Neural cell (in vitro differentiated cells): ENCODE results near the gene RAP1GAP2. TPM values are rescaled to one million over a fixed set of nuclear protein-coding genes. Genes with fewer than 3 reads are reported as not detected.
"Not testable (repeated sequence)": the region's sequence is repeated elsewhere in the genome, so short reads cannot be mapped to it uniquely, and the experiment has no call there.

Experiments used
- H2AFZ ChIP-seq: fragments of 200-600, 300-800 bp; sonication (generic), shearing (Covaris generic); 2 replicates; pipeline ENCODE4 v1.6.0; 2014; ENCODE audit warnings: low read depth, mild to moderate bottlenecking, antibody characterized with exemption, low read length, moderate library complexity
- H3F3A ChIP-seq: fragments of 200-600 bp; shearing (Covaris generic); 2 replicates; pipeline ENCODE4 v1.6.1; 2016; ENCODE audit warnings: mild to moderate bottlenecking, moderate library complexity, mixed read lengths, antibody characterized with exemption, low read length; ENCODE audit not compliant: insufficient read depth, poor library complexity, severe bottlenecking
- H3K27ac ChIP-seq: fragments of 200-600, 300-800 bp; sonication (generic), shearing (Covaris generic); 2 replicates; pipeline ENCODE4 v1.5.1; 2014; ENCODE audit warnings: mild to moderate bottlenecking, low read length, moderate library complexity
- H3K27me3 ChIP-seq: fragments of 300-800, 200-600 bp; sonication (generic), shearing (Covaris generic); 2 replicates; pipeline ENCODE4 v1.6.0; 2014; ENCODE audit warnings: mild to moderate bottlenecking, low read depth, low read length, moderate library complexity; ENCODE audit not compliant: insufficient read depth
- H3K36me3 ChIP-seq: fragments of 300-800, 200-600 bp; sonication (generic), shearing (Covaris generic); 2 replicates; pipeline ENCODE4 v1.5.1; 2014; ENCODE audit warnings: mild to moderate bottlenecking, antibody characterized with exemption, low read length, moderate library complexity; ENCODE audit not compliant: insufficient read depth
- H3K4me2 ChIP-seq: fragments of 300-800, 200-600 bp; sonication (generic), shearing (Covaris generic); 2 replicates; pipeline ENCODE4 v1.6.0; 2014; ENCODE audit warnings: mild to moderate bottlenecking, low read length
- H3K4me3 ChIP-seq: fragments of 300-800, 200-600 bp; sonication (generic), shearing (Covaris generic); 2 replicates; pipeline ENCODE4 v1.5.1; 2014; ENCODE audit warnings: mild to moderate bottlenecking, low read length, moderate library complexity
- H3K79me2 ChIP-seq: fragments of 200-600 bp; shearing (Covaris generic); replicated peaks from 2 replicates; pipeline ENCODE4 v1.6.0; 2014; ENCODE audit warnings: mild to moderate bottlenecking, low read length, moderate library complexity; ENCODE audit not compliant: insufficient read depth
- H3K9ac ChIP-seq: fragments of 300-800, 200-600 bp; sonication (generic), shearing (Covaris generic); 2 replicates; pipeline ENCODE4 v1.6.1; 2016; ENCODE audit warnings: mild to moderate bottlenecking, low read length, mixed read lengths
- H3K9me2 ChIP-seq: fragments of 200-600 bp; shearing (Covaris generic); 2 replicates; pipeline ENCODE4 v1.6.1; 2016; ENCODE audit warnings: mild to moderate bottlenecking, low read length, mixed read lengths; ENCODE audit not compliant: insufficient read depth
- H3K9me3 ChIP-seq: fragments of 200-600, 300-800 bp; sonication (generic), shearing (Covaris generic); 2 replicates; pipeline ENCODE4 v1.6.1; 2016; ENCODE audit warnings: mild to moderate bottlenecking, mixed run types, low read length, moderate library complexity, mixed read lengths
- H4K20me1 ChIP-seq: fragments of 200-600 bp; shearing (Covaris generic); 2 replicates; pipeline ENCODE4 v1.6.1; 2016; ENCODE audit warnings: mild to moderate bottlenecking, mixed run types; ENCODE audit not compliant: insufficient read depth
- EP300 ChIP-seq: fragments of 450-650 bp; conservative IDR thresholded peaks from 2 replicates; pipeline ENCODE4 v1.6.1; 2014; ENCODE audit warnings: antibody characterized with exemption, mild to moderate bottlenecking, moderate library complexity; ENCODE audit not compliant: poor library complexity, severe bottlenecking
- EZH2 ChIP-seq: fragments of 200-600, 300-800 bp; shearing (Covaris generic), sonication (generic); IDR thresholded peaks from 2 replicates; pipeline ENCODE4 v1.6.1; 2014; ENCODE audit warnings: antibody characterized with exemption, low read length, borderline replicate concordance, mild to moderate bottlenecking; ENCODE audit not compliant: insufficient read depth, poor library complexity, severe bottlenecking
- MXI1 ChIP-seq: fragments of 450-650 bp; conservative IDR thresholded peaks from 2 replicates; pipeline ENCODE4 v1.6.1; 2014; ENCODE audit warnings: antibody characterized with exemption, mild to moderate bottlenecking; ENCODE audit not compliant: poor library complexity, severe bottlenecking
- POLR2AphosphoS5 ChIP-seq: IDR thresholded peaks from 2 replicates; pipeline ENCODE4 v1.6.1; 2012
- RAD21 ChIP-seq: fragments of 450-650 bp; conservative IDR thresholded peaks from 2 replicates; pipeline ENCODE4 v1.6.1; 2014; ENCODE audit warnings: antibody characterized with exemption, mild to moderate bottlenecking, moderate library complexity
- SMC3 ChIP-seq: fragments of 450-650 bp; conservative IDR thresholded peaks from 2 replicates; pipeline ENCODE4 v1.6.1; 2014; ENCODE audit warnings: antibody characterized with exemption, mild to moderate bottlenecking, moderate library complexity; ENCODE audit not compliant: poor library complexity
- TAF1 ChIP-seq: IDR thresholded peaks from 2 replicates; pipeline ENCODE4 v1.6.1; 2012; ENCODE audit warnings: low read depth
- polyA plus RNA-seq: library from polyadenylated mRNA; depleted of rRNA; stranded (reverse); fragments of >200 nt; gene quantifications from 2 replicates; pipeline ENCODE4 v1.2.3, GENCODE V29; 2014
- TF ChIP-seq, protein P1 (sequence below): IDR thresholded peaks from 2 replicates; pipeline ENCODE4 v1.6.1; 2012; ENCODE audit warnings: borderline replicate concordance
- TF ChIP-seq, protein P2 (sequence below): fragments of 450-650 bp; IDR thresholded peaks from 2 replicates; pipeline ENCODE4 v1.5.1; 2014; ENCODE audit warnings: antibody characterized with exemption, mild to moderate bottlenecking, moderate library complexity; ENCODE audit not compliant: poor library complexity, severe bottlenecking

The RAP1GAP2 gene
- polyA plus RNA-seq, 1 donor from 2014 or later, result 14.8 TPM

GRCh38 chr17:2986925-2987324 is 190.7 kb downstream of the RAP1GAP2 start:
- H3K9me2 ChIP-seq, result no peaks in the 10 kb centered on the region
- H3K4me3 ChIP-seq, result no peak overlapping the region
- H4K20me1 ChIP-seq, result no peaks in the 10 kb centered on the region
- H3K36me3 ChIP-seq, result no peaks in the 10 kb centered on the region
- H3K27ac ChIP-seq, result no peak overlapping the region
- TF ChIP-seq TAF1 (no peak), RAD21 (no peak)
- no peaks in the 10 kb centered on the region for H3K9me3 ChIP-seq
- H3K9ac ChIP-seq, result no peak overlapping the region
- H3K27me3 ChIP-seq, result no peaks in the 10 kb centered on the region
- H3K79me2 ChIP-seq, result no peaks in the 10 kb centered on the region
- no peaks in the 10 kb centered on the region for H3F3A ChIP-seq
- H3K4me2 ChIP-seq, result no peak overlapping the region
- no peak overlapping the region for H2AFZ ChIP-seq

DNA sequence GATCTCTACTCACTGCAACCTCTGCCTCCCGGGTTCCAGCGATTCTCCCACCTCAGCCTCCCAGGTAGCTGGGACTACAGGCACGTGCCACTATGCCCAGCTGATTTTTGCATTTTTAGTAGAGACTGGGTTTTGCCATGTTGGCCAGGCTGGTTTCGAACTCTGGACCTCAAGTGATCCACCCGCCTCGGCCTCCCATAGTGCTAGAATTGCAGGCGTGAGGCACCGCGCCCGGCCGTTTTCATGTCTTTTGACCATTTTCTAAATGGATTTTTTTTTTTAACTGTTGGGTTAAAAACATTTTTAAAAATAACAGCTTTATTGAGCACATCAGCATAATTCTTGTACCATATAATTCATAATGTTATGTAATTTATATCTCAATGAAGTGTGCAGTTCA is 193.2 kb downstream of the RAP1GAP2 start:
- not testable (repeated sequence) for H3K4me3 ChIP-seq, H3K27ac ChIP-seq, H3K9me2 ChIP-seq, H3K79me2 ChIP-seq, H3K4me2 ChIP-seq, H2AFZ ChIP-seq, H3K27me3 ChIP-seq, H3K9me3 ChIP-seq, H3K36me3 ChIP-seq, H3F3A ChIP-seq, H3K9ac ChIP-seq, H4K20me1 ChIP-seq

DNA sequence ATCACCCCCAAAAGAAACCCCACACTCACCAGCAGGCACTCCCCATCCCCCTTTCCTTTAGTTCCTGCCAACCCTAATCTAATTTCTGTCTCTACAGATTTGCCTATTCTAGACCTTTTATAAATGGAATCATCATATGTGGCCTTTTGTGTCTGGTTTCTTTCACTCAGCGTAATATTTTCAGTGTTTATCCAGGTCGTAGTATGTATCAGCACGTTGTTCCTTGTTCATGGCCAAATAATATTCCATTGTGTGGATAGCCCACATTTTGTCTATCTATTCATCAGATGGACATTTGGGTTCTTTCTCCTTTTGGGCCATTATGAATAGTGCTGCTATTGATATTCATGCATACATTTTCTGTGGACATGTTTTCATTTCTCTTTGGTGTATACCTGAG is 193.6 kb downstream of the RAP1GAP2 start:
- H3K79me2 ChIP-seq, result no peaks in the 10 kb centered on the region
- H3K4me2 ChIP-seq, result no peak overlapping the region
- no peaks in the 10 kb centered on the region for H3K9me3 ChIP-seq
- no peaks in the 10 kb centered on the region for H3K36me3 ChIP-seq
- no peak overlapping the region for H3K27ac ChIP-seq
- no peak overlapping the region for H3K9ac ChIP-seq
- no peaks in the 10 kb centered on the region for H4K20me1 ChIP-seq
- no peaks in the 10 kb centered on the region for H3K9me2 ChIP-seq
- TF ChIP-seq TAF1 (no peak), EP300 (no peak), SMC3 (no peak), MXI1 (no peak), EZH2 (no peak), POLR2AphosphoS5 (no peak), RAD21 (no peak)
- TF ChIP-seq, protein P1, sequence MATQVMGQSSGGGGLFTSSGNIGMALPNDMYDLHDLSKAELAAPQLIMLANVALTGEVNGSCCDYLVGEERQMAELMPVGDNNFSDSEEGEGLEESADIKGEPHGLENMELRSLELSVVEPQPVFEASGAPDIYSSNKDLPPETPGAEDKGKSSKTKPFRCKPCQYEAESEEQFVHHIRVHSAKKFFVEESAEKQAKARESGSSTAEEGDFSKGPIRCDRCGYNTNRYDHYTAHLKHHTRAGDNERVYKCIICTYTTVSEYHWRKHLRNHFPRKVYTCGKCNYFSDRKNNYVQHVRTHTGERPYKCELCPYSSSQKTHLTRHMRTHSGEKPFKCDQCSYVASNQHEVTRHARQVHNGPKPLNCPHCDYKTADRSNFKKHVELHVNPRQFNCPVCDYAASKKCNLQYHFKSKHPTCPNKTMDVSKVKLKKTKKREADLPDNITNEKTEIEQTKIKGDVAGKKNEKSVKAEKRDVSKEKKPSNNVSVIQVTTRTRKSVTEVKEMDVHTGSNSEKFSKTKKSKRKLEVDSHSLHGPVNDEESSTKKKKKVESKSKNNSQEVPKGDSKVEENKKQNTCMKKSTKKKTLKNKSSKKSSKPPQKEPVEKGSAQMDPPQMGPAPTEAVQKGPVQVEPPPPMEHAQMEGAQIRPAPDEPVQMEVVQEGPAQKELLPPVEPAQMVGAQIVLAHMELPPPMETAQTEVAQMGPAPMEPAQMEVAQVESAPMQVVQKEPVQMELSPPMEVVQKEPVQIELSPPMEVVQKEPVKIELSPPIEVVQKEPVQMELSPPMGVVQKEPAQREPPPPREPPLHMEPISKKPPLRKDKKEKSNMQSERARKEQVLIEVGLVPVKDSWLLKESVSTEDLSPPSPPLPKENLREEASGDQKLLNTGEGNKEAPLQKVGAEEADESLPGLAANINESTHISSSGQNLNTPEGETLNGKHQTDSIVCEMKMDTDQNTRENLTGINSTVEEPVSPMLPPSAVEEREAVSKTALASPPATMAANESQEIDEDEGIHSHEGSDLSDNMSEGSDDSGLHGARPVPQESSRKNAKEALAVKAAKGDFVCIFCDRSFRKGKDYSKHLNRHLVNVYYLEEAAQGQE, result no peak
- TF ChIP-seq, protein P2, sequence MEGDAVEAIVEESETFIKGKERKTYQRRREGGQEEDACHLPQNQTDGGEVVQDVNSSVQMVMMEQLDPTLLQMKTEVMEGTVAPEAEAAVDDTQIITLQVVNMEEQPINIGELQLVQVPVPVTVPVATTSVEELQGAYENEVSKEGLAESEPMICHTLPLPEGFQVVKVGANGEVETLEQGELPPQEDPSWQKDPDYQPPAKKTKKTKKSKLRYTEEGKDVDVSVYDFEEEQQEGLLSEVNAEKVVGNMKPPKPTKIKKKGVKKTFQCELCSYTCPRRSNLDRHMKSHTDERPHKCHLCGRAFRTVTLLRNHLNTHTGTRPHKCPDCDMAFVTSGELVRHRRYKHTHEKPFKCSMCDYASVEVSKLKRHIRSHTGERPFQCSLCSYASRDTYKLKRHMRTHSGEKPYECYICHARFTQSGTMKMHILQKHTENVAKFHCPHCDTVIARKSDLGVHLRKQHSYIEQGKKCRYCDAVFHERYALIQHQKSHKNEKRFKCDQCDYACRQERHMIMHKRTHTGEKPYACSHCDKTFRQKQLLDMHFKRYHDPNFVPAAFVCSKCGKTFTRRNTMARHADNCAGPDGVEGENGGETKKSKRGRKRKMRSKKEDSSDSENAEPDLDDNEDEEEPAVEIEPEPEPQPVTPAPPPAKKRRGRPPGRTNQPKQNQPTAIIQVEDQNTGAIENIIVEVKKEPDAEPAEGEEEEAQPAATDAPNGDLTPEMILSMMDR, result no peak
- H3F3A ChIP-seq, result no peaks in the 10 kb centered on the region
- H2AFZ ChIP-seq, result no peak overlapping the region
- no peak overlapping the region for H3K4me3 ChIP-seq
- H3K27me3 ChIP-seq, result no peaks in the 10 kb centered on the region
